Mucosa of descending colon (tissue), 3 donors: ENCODE measurements around the gene MAP7D2. TPM values are rescaled to one million over a fixed set of nuclear protein-coding genes. Genes with fewer than 3 reads are reported as not detected.

ENCODE experiments used
- ATAC-seq: fragments of 200-7000 bp; cut with Tn5 transposase; one replicate; pipeline ENCODE4 v1.9.1; 2020; ENCODE audit warnings: mild to moderate bottlenecking, moderate library complexity
- DNase-seq, 3 donors: peaks; one replicate each; pipeline ENCODE4 v3.0.0-alpha.2; 2020
- H3K36me3 ChIP-seq: fragments of 200-600 bp; one replicate; pipeline ENCODE4 v1.8.0; 2021; ENCODE audit warnings: low read depth, mild to moderate bottlenecking
- H3K4me1 ChIP-seq: fragments of 200-600 bp; one replicate; pipeline ENCODE4 v1.8.0; 2021; ENCODE audit warnings: low read depth, mild to moderate bottlenecking
- H3K4me3 ChIP-seq: fragments of 200-600 bp; one replicate; pipeline ENCODE4 v1.8.0; 2021; ENCODE audit warnings: mild to moderate bottlenecking
- H3K9me3 ChIP-seq: fragments of 200-600 bp; one replicate; pipeline ENCODE4 v1.8.0; 2021; ENCODE audit warnings: mild to moderate bottlenecking
- CTCF ChIP-seq: fragments of 200-600 bp; IDR thresholded peaks from one replicate; pipeline ENCODE4 v1.8.0; 2022; ENCODE audit warnings: antibody characterized with exemption, mild to moderate bottlenecking
- intact Hi-C, 2 donors: fragments of 100-400 bp; cut with DNase I in 1 of 2; cut with micrococcal nuclease in 1 of 2; formaldehyde crosslinking; loops; one replicate each; pipeline versions ENCODE4 v1.11.0 to v1.11.1; 2022; cut with DNase I, micrococcal nuclease
- total RNA-seq, 3 donors: library from RNA; stranded (reverse); fragmentation: NEBNext Ultra II Directional in 2 of 3; extraction: Animal tissue kit (Norgen Biotek cat#: 25700) in 2 of 3; gene quantifications; one replicate each; pipeline versions ENCODE4 v1.2.1 to v1.2.4, GENCODE V29; 2021 to 2023
- donor health status: DM: no; HTN: no; CAD: no; lungs with moderate emphysema.
- donor health status: DM: no; HTN: no; CAD: no.
- donor health status: DM: no; HTN: yes; CAD: no.

Gene MAP7D2
- total RNA-seq, 3 donors from 2014 or later: 1.2 to 1.7 (median 1.5) TPM

GRCh38 chrX:20144491-20144890, 27.8 kb upstream of the MAP7D2 start:
- H3K4me1 ChIP-seq: no peaks in the 10 kb centered on the region
- TF ChIP-seq CTCF: no peak
- DNase-seq (no peak), ATAC-seq (no peak)
- intact Hi-C loops: no loop called here
- no peaks in the 10 kb centered on the region for H3K36me3 ChIP-seq
- H3K4me3 ChIP-seq: no peak overlapping the region
- H3K9me3 ChIP-seq: no peaks in the 10 kb centered on the region

DNA sequence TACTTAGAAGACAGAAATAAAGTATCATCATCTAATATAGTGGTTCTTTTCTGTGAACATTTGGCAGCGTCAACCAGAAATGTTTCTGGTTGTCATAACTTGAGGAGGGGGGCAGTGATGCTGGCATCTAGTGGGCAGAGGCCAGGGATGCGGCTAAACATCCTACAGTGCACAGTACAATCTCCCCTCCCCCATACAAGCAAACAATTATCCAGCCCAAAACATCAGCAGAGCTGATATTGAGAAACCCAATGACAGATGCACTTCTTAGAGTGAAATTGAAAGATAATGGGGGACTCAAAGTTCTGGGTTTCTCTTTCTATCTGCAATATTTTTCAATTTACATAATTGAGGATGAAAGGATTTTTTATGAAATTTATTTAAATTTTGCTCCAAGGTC, 26.9 kb upstream of the MAP7D2 start:
- no peak overlapping the region for H3K4me3 ChIP-seq
- H3K9me3 ChIP-seq: no peaks in the 10 kb centered on the region
- intact Hi-C loops: no loop called here
- H3K36me3 ChIP-seq: no peaks in the 10 kb centered on the region
- TF ChIP-seq CTCF: no peak
- H3K4me1 ChIP-seq: peaks cover 3% of the 10 kb centered on the region
- DNase-seq: no peak
- ATAC-seq: no peak

DNA sequence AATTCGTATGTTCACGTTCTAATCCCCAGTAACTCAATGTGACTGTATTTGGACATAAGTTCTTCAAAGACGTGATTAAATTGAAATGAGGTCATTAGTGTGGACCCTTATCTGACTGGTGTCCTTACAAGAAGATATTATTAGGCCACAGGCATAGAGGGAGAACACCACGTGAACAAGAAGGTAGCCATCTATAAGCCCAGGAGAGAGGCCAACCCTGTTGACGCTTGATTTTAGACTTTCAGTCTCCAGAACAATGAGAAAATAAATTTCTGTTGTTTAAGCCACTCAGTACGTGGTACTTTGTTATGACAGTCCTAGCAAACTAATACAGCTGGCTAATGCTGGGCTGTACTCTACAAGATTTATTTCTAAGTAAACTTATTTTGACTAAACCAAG, 26.4 kb upstream of the MAP7D2 start:
- Histone ChIP-seq H3K9me3 (no peaks in the 10 kb centered on the region), H3K36me3 (no peaks in the 10 kb centered on the region), H3K4me3 (no peak overlapping the region), H3K4me1 (peaks cover 3% of the 10 kb centered on the region)
- DNase-seq: no peak
- ATAC-seq: no peak
- intact Hi-C loops: no loop called here
- no peak for TF ChIP-seq CTCF

- ATAC-seq (peak; percentile 99), DNase-seq (peak; percentile 95 to 99 (median 96))
- H3K36me3 ChIP-seq: no peaks in the 10 kb centered on the region
- H3K9me3 ChIP-seq: no peaks in the 10 kb centered on the region
- H3K4me1 ChIP-seq: peaks cover 3% of the 10 kb centered on the region
- peak within 1 kb of the TSS; percentile 74 for H3K4me3 ChIP-seq
- no peak for TF ChIP-seq CTCF
- intact Hi-C loops: no loop called here
Measured at GRCh38 chrX:20141281-20142220, 24.8 kb upstream of the MAP7D2 start, which contains the start of gene EIF1AX. EIF1AX (minus strand) TSS chrX:20141838; CDS start chrX:20141640, 198 bp downstream.

GRCh38 chrX:20140420-20140819, 23.7 kb upstream of the MAP7D2 start:
- Histone ChIP-seq H3K9me3 (no peaks in the 10 kb centered on the region), H3K36me3 (no peaks in the 10 kb centered on the region), H3K4me1 (peaks cover 3% of the 10 kb centered on the region), H3K4me3 (no peak overlapping the region)
- intact Hi-C loops: no loop called here
- no peak for DNase-seq
- no peak for ATAC-seq
- no peak for TF ChIP-seq CTCF
